Activated T-helper 1 cell treated with Interleukin-2 at 50 U/mL for 16 hours (primary cell): ENCODE measurements around the gene PNPO.

ENCODE experiments used
- DNase-seq: peaks from one replicate; pipeline ENCODE4 v3.0.0-alpha.2; 2020; ENCODE audit warnings: low read depth

The PNPO gene

DNA sequence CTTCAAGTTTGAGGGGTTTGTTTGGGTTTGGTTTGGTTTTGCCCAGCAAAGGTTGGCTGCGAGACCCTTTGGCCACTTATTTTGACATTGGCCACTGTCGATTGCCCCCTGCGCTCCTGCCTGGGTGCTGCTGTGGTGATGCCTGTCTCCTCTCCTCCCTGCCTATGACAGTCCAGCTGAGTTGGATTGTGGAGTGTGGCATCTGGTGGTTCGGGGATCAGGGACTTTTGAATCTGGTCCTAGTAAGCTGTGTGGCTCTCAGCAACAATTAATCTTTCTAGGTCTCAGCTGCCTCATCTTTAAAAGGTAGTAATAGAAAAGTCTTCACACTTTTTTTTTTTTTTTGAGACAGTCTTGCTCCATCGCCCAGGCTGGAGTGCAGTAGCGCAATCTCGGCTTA is 56.7 kb downstream of the PNPO start:
- DNase-seq, result no peak
